GM12801 (cell line): ENCODE data around the gene RHOXF2B.
"Not testable (repeated sequence)": the region's sequence is repeated elsewhere in the genome, so short reads cannot be mapped to it uniquely, and the experiment has no call there.

ENCODE experiments used
- TF ChIP-seq, protein P1 (sequence below): IDR thresholded peaks from one replicate; pipeline ENCODE4 v1.5.1; 2011; ENCODE audit warnings: control low read depth; ENCODE audit not compliant: insufficient read length; ENCODE audit errors: extremely low read depth

Gene RHOXF2B

GRCh38 chrX:120077590-120077989 is at the start of gene RHOXF2B:
Gene RHOXF2B, minus strand, starts transcription at chrX:120077690. Its CDS starts 138 bp downstream, at chrX:120077552.
- TF ChIP-seq, protein P1, sequence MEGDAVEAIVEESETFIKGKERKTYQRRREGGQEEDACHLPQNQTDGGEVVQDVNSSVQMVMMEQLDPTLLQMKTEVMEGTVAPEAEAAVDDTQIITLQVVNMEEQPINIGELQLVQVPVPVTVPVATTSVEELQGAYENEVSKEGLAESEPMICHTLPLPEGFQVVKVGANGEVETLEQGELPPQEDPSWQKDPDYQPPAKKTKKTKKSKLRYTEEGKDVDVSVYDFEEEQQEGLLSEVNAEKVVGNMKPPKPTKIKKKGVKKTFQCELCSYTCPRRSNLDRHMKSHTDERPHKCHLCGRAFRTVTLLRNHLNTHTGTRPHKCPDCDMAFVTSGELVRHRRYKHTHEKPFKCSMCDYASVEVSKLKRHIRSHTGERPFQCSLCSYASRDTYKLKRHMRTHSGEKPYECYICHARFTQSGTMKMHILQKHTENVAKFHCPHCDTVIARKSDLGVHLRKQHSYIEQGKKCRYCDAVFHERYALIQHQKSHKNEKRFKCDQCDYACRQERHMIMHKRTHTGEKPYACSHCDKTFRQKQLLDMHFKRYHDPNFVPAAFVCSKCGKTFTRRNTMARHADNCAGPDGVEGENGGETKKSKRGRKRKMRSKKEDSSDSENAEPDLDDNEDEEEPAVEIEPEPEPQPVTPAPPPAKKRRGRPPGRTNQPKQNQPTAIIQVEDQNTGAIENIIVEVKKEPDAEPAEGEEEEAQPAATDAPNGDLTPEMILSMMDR, result not testable (repeated sequence)

DNA sequence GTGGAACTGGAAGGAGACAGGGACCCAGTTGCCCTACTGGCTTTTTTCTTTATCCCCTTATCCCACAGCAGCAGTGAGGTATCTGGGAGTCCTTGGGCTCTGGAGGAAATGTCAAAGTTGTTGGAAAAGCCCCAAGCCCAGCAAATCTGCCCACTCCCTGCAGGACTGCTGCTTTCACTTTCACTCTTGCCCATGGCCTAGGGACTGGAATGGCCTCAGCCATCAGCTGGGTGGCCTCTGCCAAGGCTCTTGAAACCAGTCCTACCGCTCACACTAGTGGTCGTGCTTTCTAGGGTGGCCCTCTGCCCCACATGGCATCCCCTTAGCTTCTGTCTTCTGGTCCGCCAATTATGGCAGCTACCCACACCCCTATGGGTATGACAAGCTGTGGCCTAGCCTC is 48.0 kb upstream of the RHOXF2B start:
- TF ChIP-seq, protein P1, result no peak

GRCh38 chrX:120120223-120120622 is 42.7 kb upstream of the RHOXF2B start:
- TF ChIP-seq, protein P1, result no peak

- TF ChIP-seq, protein P1, result no peak
Measured at GRCh38 chrX:120115438-120115963, 38.0 kb upstream of the RHOXF2B start, which contains the start of gene RHOXF1. Gene RHOXF1, minus strand, starts transcription at chrX:120115913. Its CDS starts 51 bp downstream, at chrX:120115862.

DNA sequence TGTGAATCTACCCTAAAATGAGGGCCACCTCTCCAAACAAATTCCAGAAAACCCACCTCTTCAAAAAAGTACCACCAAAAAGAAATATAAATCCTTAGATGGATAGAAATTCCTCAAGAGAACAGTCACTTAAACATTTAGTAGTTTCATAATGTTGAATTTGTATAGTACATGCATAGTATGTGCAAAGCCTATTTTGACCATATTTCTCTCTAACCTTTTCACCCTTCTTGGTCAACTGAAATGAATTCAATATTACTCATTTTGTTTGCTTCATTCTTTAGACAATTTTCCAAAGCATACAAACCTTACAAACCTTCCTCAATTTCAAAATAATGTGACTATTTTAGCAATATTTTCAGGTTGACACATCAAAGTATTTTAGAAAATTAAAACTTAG is 34.1 kb upstream of the RHOXF2B start:
- TF ChIP-seq, protein P1, result no peak

DNA sequence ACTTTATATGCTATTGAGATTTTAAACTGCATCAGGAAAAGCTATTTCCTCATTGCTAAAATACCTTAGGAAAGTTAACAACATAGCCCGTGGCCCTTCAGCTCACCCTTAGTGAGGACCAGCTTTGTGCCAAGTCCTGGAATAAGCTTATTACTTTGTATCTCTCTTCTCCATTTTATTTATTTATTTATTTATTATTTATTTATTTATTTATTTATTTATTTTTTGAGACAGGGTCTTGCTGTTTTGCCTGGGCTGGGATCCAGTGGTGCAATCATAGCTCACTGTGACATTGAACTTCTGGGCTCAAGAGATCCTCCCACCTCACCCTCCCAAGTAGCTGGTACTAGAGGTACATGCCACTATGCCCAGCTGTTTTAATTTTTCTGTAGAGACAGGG is 31.9 kb upstream of the RHOXF2B start:
- TF ChIP-seq, protein P1, result no peak

- TF ChIP-seq, protein P1, result no peak
Measured at GRCh38 chrX:120090208-120090607, 12.7 kb upstream of the RHOXF2B start.
